Measurements from ENCODE around the gene PSMG3.

PSMG3 gene

DNA sequence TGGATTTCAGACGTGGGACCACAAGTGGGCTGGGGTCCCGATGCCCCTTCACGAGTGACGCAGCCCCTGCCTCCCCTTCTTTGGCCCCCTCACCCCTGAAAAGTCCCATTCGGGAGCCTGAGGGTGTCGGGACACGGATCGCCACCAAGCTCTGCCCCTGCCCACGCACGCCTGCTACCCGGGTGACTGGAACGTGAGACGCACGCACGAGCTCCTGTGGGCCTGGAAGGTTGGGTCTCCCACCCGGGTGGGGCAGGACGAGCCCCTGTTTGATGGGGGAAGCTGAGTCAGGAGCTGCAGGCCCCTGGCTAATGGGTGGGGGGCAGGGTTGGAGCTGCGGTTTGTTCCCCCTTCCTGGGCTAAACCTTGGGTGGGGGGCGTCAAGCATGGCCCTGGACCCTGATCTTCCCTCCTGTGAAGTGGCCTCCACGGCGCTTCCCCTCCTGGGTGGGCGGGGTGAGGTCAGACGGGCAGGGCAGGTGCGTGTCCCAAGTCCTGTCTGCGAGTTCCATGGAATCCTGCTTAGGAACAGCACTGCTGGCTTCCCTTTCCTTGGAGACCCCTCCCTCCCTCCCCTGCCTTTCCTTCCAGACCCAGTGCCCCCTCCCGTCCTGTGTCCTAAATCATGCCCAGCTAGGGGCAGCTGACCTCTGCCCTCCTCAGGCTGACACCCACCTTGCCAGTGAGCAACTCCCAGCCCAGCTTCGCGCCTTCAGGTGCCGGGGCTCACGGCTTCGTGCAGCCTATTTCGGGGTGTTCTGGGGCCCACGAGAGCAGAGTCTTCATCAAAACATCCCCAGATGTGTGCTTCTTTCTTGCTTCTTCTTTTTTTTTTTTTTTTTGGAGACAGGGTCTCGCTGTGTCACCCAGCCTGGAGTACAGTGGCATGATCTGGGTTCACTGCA, 8.5 kb downstream of the PSMG3 start:
- H3K27ac ChIP-seq = no peak overlapping the region; the same call in 1 of the 2 replicates
- DNase-seq = no peak
- TF ChIP-seq, protein P1, sequence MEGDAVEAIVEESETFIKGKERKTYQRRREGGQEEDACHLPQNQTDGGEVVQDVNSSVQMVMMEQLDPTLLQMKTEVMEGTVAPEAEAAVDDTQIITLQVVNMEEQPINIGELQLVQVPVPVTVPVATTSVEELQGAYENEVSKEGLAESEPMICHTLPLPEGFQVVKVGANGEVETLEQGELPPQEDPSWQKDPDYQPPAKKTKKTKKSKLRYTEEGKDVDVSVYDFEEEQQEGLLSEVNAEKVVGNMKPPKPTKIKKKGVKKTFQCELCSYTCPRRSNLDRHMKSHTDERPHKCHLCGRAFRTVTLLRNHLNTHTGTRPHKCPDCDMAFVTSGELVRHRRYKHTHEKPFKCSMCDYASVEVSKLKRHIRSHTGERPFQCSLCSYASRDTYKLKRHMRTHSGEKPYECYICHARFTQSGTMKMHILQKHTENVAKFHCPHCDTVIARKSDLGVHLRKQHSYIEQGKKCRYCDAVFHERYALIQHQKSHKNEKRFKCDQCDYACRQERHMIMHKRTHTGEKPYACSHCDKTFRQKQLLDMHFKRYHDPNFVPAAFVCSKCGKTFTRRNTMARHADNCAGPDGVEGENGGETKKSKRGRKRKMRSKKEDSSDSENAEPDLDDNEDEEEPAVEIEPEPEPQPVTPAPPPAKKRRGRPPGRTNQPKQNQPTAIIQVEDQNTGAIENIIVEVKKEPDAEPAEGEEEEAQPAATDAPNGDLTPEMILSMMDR (IDR thresholded peaks at IDR 0.05; ENCODE audit: low read depth, low read length) = no peak

DNA sequence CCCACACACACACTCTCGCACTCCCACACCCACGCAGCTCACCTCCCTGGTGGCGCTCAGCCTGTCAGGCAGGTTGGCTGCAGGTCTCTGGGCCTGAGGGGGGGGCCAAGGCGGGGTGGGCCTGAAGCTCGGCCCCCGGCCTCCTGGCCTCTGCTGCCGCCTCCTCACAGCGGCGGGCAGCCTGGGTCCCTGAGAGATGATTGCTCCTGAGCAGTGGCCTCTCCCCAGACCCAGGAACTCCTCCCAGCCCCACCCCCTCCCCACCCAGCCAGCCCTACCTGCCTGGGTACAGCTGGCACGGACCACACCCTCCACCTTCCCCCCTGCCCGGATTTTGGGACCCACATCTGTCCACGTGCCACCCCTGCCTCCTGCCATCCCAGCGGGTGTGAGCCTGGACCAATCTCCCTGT, 9.2 kb downstream of the PSMG3 start:
- H3K27ac ChIP-seq = no peak overlapping the region
- no peaks in the 10 kb centered on the region for H3K9me3 ChIP-seq (ENCODE audit: severe bottlenecking)
- no peaks in the 10 kb centered on the region for H3K36me3 ChIP-seq
- H3K27me3 ChIP-seq (ENCODE audit: insufficient read depth, low read depth, severe bottlenecking) = no peaks in the 10 kb centered on the region
- H3K4me3 ChIP-seq (ENCODE audit: low read depth, low read length) = no peak overlapping the region
- TF ChIP-seq, protein P1 (IDR thresholded peaks at IDR 0.05; ENCODE audit: low read depth, low read length) = no peak
- no peak for DNase-seq

More for the DNA sequence above, 8.5 kb downstream of the PSMG3 start:
- Histone ChIP-seq H3K4me3 (ENCODE audit: low read depth, low read length) (no peak overlapping the region), H3K27me3 (ENCODE audit: insufficient read depth, low read depth, severe bottlenecking) (no peaks in the 10 kb centered on the region), H3K9me3 (ENCODE audit: severe bottlenecking) (no peaks in the 10 kb centered on the region), H3K36me3 (no peaks in the 10 kb centered on the region; the same call in 1 of the 2 replicates)

DNA sequence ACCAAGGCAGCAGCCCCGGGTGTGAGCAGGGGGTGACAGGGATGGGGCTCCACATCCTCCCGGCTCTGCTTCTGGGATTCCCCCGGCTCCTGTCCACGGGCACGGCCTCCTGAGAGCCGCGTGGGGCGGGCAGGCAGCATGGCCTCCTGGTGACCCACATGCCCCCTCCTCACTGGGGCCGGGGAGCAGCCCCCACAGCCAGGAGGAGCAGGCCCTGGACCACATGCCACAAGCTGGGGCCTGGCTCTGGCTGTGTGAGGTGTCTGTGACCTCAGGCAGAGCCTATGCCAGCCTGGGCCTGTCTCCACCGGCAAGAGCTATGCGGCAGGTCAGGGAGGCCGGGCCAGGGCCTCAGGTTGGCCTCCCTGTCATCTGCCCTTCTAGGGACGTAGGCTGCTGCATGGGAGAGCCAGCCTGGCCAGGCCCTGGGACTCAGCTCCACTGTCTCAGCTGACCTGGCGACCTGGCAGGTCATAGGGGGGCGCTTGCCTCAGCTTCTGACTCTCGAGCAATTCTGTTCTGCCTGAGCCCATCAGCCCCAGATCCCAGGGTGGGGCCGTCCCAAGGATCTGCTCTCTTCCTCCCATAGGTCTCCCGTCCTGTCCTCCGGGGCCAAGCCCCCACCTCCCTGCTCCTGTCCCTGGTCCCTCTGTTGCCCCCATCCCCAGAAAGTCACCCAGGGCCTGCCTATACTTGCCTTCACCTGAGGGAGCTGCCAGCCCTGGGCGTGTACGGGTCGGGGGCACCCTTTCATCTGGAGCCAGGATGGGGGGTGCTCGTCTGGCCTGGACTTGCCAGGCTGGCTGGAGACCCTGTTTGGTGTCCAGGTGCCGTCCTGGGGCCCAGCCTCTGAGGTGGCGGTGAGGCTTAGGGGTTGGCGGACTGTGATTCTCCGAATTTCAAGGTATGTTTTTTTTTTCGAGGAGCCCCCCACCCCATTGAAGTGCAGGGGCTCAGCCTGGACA, 9.9 kb downstream of the PSMG3 start:
- TF ChIP-seq, protein P1 (IDR thresholded peaks at IDR 0.05; ENCODE audit: low read depth, low read length) = no peak
- DNase-seq = no peak
- Histone ChIP-seq H3K4me3 (ENCODE audit: low read depth, low read length) (no peak overlapping the region), H3K27me3 (ENCODE audit: insufficient read depth, low read depth, severe bottlenecking) (no peaks in the 10 kb centered on the region), H3K9me3 (ENCODE audit: severe bottlenecking) (no peaks in the 10 kb centered on the region), H3K27ac (no peak overlapping the region), H3K36me3 (no peaks in the 10 kb centered on the region; the same call in 1 of the 2 replicates)

DNA sequence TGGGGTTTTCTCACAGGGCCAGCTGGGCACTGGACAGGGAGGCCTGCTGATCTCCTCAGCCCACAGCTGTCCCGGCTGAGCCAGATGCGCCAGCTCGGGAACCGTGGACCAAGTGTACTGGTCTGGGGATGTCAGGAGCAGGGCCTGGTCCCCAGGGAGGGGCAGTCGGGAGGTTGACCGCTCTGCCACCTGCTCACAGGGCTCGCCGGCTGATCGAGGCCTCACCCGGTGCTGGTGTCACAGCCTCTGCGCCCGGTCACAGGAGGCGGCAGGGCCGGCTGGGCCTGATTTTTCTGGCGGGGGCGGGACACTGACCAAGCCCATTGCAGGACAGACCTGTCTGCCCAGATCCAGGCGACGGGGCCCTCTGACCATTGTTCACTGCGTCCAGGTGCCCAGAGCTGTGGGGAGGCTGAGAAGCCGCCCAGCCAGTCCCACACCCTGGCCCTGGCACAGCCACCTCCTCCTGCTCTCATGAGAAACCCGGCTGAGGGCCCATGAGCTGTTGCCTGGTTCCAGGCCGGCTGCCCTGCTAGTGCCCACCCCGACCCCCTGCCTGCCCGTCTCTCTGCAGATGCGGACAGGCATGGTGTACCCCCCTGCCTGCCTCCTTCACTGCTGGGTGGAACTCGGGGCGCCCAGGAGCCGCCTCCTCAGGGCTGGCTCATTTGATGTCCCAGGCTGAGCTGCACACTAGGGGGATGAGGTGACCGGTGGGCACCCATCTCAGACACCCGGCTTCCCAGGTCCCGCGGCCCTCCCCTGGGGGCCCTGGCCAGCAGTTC, 10.8 kb downstream of the PSMG3 start:
- TF ChIP-seq, protein P1 (IDR thresholded peaks at IDR 0.05; ENCODE audit: low read depth, low read length) = no peak
- H3K4me3 ChIP-seq (ENCODE audit: low read depth, low read length) = no peak overlapping the region
- H3K27ac ChIP-seq = no peak overlapping the region
- H3K9me3 ChIP-seq (ENCODE audit: severe bottlenecking) = no peaks in the 10 kb centered on the region
- no peaks in the 10 kb centered on the region; the same call in 1 of the 2 replicates for H3K36me3 ChIP-seq
- H3K27me3 ChIP-seq (ENCODE audit: insufficient read depth, low read depth, severe bottlenecking) = no peaks in the 10 kb centered on the region
- DNase-seq = no peak

DNA sequence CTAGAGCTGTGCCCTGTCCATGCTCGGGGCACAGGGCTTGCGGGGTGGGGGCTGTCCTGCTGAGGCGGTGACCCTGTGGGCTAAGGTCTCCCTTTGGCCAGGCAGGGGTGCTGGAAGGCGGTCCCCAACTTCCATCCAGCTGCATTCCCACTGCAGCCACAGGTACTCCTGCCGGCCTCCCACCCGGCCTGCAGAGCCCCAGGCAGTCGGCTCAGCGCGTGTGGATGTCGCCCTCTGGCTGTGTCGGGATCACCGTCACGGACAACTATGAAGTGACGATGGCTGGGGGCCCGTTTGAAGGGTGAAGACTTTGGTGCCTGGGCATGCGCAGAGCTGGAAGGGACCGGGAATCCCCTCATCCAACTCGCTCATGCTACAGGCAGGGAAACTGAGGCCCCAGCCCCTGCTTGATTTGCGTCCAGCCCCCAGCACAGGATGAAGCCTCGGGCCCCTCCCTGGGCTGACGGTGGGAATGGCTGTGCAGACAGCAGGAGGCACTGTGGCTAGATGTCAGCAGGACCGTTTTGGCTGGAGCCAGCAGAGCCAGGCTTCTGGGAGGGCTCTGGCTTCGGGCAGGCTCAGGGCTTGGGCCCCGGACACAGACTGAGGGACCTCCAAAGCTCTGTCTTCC, 11.5 kb downstream of the PSMG3 start:
- TF ChIP-seq, protein P1 (IDR thresholded peaks at IDR 0.05; ENCODE audit: low read depth, low read length) = peak; percentile 33; the same call in 1 of the 2 replicates
- no peaks in the 10 kb centered on the region for H3K9me3 ChIP-seq (ENCODE audit: severe bottlenecking)
- H3K4me3 ChIP-seq (ENCODE audit: low read depth, low read length) = no peak overlapping the region
- H3K36me3 ChIP-seq = no peaks in the 10 kb centered on the region; the same call in 1 of the 2 replicates
- DNase-seq = peak; percentile 69
- peak overlapping the region; percentile 23; the same call in 1 of the 2 replicates for H3K27ac ChIP-seq
- no peaks in the 10 kb centered on the region for H3K27me3 ChIP-seq (ENCODE audit: insufficient read depth, low read depth, severe bottlenecking)

Measured in WERI-Rb-1 (cell line).